H1 (cell line): Measurements from ENCODE around the gene EFCAB6.

Experiments used
- CREB1 ChIP-seq: IDR thresholded peaks from 2 replicates; pipeline ENCODE4 v1.6.1; 2012; ENCODE audit warnings: inconsistent platforms
- EP300 ChIP-seq, 2 experiments: IDR thresholded peaks; 1 replicate in 1 of 2; 2 replicates in 1 of 2; pipeline ENCODE4 v1.6.1; 2011 to 2012; ENCODE audit warnings: low read depth in 2 of 2, low read length in 2 of 2, mild to moderate bottlenecking in 2 of 2, borderline replicate concordance in 1 of 2, inconsistent platforms in 1 of 2, moderate library complexity in 1 of 2
- MAFK ChIP-seq: IDR thresholded peaks from 2 replicates; pipeline ENCODE4 v1.6.1; 2012; ENCODE audit warnings: low read depth, mild to moderate bottlenecking, improper control_type of control experiment, low read length
- POLR2A ChIP-seq, 2 experiments: IDR thresholded peaks; 1 replicate in 1 of 2; 2 replicates in 1 of 2; pipeline ENCODE4 v1.6.1; 2011; ENCODE audit warnings: low read depth in 2 of 2, low read length in 2 of 2, mild to moderate bottlenecking in 2 of 2; ENCODE audit errors: control extremely low read depth in 1 of 2
- POLR2AphosphoS5 ChIP-seq: IDR thresholded peaks from 2 replicates; pipeline ENCODE4 v1.6.1; 2011; ENCODE audit warnings: low read depth, low read length
- RBBP5 ChIP-seq: IDR thresholded peaks from 2 replicates; pipeline ENCODE4 v1.7.1; 2012; ENCODE audit warnings: low read depth, mild to moderate bottlenecking, inconsistent platforms, low read length, moderate library complexity, borderline replicate concordance
- SP1 ChIP-seq: IDR thresholded peaks from 2 replicates; pipeline ENCODE4 v1.6.1; 2011; ENCODE audit warnings: low read depth, low read length
- TAF1 ChIP-seq: IDR thresholded peaks from 2 replicates; pipeline ENCODE4 v1.6.1; 2011; ENCODE audit warnings: mild to moderate bottlenecking, low read depth, low read length
- TF ChIP-seq, protein P1 (sequence below): IDR thresholded peaks from 2 replicates; pipeline ENCODE4 v1.6.1; 2011; ENCODE audit warnings: low read depth, mild to moderate bottlenecking, low read length; ENCODE audit not compliant: insufficient read depth
- TF ChIP-seq, protein P2 (sequence below), 3 experiments: IDR thresholded peaks; 1 replicate in 2 of 3; 2 replicates in 1 of 3; pipeline versions ENCODE4 v1.5.1 to v1.6.1; 2011; ENCODE audit warnings: low read length in 3 of 3, mild to moderate bottlenecking in 3 of 3, inconsistent platforms in 2 of 3, low read depth in 1 of 3, moderate library complexity in 1 of 3; ENCODE audit not compliant: insufficient read depth in 1 of 3; ENCODE audit errors: control extremely low read depth in 1 of 3

DNA sequence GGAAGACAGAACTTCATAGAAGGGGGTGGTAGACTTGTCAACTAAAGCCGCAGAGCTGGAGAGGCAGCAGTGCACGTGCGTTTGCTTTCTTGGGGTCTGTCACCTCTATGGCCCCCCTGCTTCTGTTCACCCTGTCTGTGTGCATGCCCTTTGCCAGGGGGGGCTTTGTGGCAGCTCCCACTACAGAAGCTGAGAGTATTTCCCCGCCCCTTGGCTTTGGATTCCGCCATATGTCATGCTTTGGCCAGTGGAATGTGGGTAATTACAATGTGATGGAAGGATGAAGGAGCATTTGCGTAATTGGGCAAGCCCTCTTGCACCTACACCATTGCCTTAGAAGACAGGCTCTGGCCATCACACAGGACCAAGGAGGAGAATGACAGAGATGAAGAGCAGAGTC, 247.2 kb downstream of the EFCAB6 start:
- no peak for TF ChIP-seq POLR2AphosphoS5
- TF ChIP-seq SP1, result no peak
- TF ChIP-seq CREB1, result no peak
- TF ChIP-seq EP300 (IDR thresholded peaks at IDR 0.05; ENCODE audit: borderline replicate concordance in 1 of 2, low read depth in 2 of 2, low read length in 2 of 2), result no peak
- TF ChIP-seq POLR2A (IDR thresholded peaks at IDR 0.05; ENCODE audit: control extremely low read depth in 1 of 2, low read depth in 2 of 2, low read length in 2 of 2), result no peak
- TF ChIP-seq TAF1, result no peak
- TF ChIP-seq RBBP5, result no peak
- TF ChIP-seq, protein P1, sequence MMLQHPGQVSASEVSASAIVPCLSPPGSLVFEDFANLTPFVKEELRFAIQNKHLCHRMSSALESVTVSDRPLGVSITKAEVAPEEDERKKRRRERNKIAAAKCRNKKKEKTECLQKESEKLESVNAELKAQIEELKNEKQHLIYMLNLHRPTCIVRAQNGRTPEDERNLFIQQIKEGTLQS, result no peak
- no peak for TF ChIP-seq MAFK
- TF ChIP-seq, protein P2, sequence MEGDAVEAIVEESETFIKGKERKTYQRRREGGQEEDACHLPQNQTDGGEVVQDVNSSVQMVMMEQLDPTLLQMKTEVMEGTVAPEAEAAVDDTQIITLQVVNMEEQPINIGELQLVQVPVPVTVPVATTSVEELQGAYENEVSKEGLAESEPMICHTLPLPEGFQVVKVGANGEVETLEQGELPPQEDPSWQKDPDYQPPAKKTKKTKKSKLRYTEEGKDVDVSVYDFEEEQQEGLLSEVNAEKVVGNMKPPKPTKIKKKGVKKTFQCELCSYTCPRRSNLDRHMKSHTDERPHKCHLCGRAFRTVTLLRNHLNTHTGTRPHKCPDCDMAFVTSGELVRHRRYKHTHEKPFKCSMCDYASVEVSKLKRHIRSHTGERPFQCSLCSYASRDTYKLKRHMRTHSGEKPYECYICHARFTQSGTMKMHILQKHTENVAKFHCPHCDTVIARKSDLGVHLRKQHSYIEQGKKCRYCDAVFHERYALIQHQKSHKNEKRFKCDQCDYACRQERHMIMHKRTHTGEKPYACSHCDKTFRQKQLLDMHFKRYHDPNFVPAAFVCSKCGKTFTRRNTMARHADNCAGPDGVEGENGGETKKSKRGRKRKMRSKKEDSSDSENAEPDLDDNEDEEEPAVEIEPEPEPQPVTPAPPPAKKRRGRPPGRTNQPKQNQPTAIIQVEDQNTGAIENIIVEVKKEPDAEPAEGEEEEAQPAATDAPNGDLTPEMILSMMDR (IDR thresholded peaks at IDR 0.05; ENCODE audit: control extremely low read depth in 1 of 3, insufficient read depth in 1 of 3, low read depth in 1 of 3, low read length in 3 of 3), result no peak
